H1 (cell line): ENCODE data around the gene MRAP2. TPM values are rescaled to one million over a fixed set of nuclear protein-coding genes. Genes with fewer than 3 reads are reported as not detected.

Experiments used
- CTCF ChIA-PET: fragments of 300-600 bp; sonication (Branson Sonifier 250); formaldehyde crosslinking; loops from one replicate; lab custom pipeline; 2021; ENCODE audit not compliant: partially characterized antibody; lab: Charles Lee
- POLR2A ChIA-PET: fragments of 300-600 bp; sonication (Branson Sonifier 250); formaldehyde crosslinking; loops from one replicate; lab custom pipeline; 2021; ENCODE audit warnings: inconsistent platforms; ENCODE audit not compliant: partially characterized antibody; lab: Charles Lee
- DNase-seq, 2 experiments: peaks; one replicate each; pipeline versions ENCODE4 v3.0.0 to v3.0.0-alpha.2; 2010 to 2022; ENCODE audit warnings: low spot score in 2 of 2, low read depth in 1 of 2, mixed read lengths in 1 of 2
- FAIRE-seq: peaks from 2 replicates; lab custom pipeline; 2011; peaks lifted over from hg19 to GRCh38; lab: Jason Lieb, UNC
- H2AFZ ChIP-seq: 2 replicates; pipeline ENCODE4 v1.8.1; 2012; ENCODE audit warnings: low read length, inconsistent platforms
- H2AK5ac ChIP-seq: 2 replicates; pipeline ENCODE4 v1.6.1; 2013; ENCODE audit warnings: low read depth, low read length
- H2BK120ac ChIP-seq: replicated peaks from 2 replicates; pipeline ENCODE3; 2013; ENCODE audit warnings: low read depth, low read length, inconsistent platforms
- H2BK12ac ChIP-seq: 2 replicates; pipeline ENCODE4 v1.6.1; 2013; ENCODE audit warnings: low read depth, low read length
- H2BK15ac ChIP-seq: 2 replicates; pipeline ENCODE4 v1.6.1; 2013; ENCODE audit warnings: low read length
- H2BK20ac ChIP-seq: 2 replicates; pipeline ENCODE4 v1.6.1; 2013; ENCODE audit warnings: low read length
- H2BK5ac ChIP-seq: 2 replicates; pipeline ENCODE4 v1.6.1; 2013; ENCODE audit warnings: low read depth, low read length
- H3K14ac ChIP-seq: 2 replicates; pipeline ENCODE4 v1.6.1; 2013; ENCODE audit warnings: inconsistent platforms; ENCODE audit not compliant: insufficient read length
- H3K18ac ChIP-seq: 2 replicates; pipeline ENCODE4 v1.6.1; 2013; ENCODE audit warnings: low read length; ENCODE audit errors: extremely low read depth
- H3K23ac ChIP-seq: 2 replicates; pipeline ENCODE4 v1.6.1; 2013; ENCODE audit warnings: inconsistent platforms; ENCODE audit not compliant: insufficient read length
- H3K23me2 ChIP-seq: 2 replicates; pipeline ENCODE4 v1.6.1; 2013; ENCODE audit warnings: low read depth, low read length
- H3K27ac ChIP-seq: 2 replicates; pipeline ENCODE4 v1.6.1; 2011; ENCODE audit warnings: low read depth, low read length, inconsistent platforms
- H3K27me3 ChIP-seq, 4 experiments: replicated peaks in 1 of 4; 1 replicate in 1 of 4; 2 replicates in 3 of 4; pipeline versions ENCODE4 v1.6.1 to v1.8.1; 2011 to 2013; ENCODE audit warnings: low read length in 3 of 4, mild to moderate bottlenecking in 3 of 4, inconsistent platforms in 2 of 4, mixed read lengths in 2 of 4, moderate library complexity in 1 of 4; ENCODE audit not compliant: control insufficient read depth in 3 of 4, insufficient read depth in 3 of 4; ENCODE audit errors: extremely low read depth in 1 of 4
- H3K36me3 ChIP-seq, 4 experiments: 2 replicates each; pipeline versions ENCODE4 v1.6.1 to v1.8.1; 2011 to 2013; ENCODE audit warnings: mild to moderate bottlenecking in 4 of 4, low read length in 3 of 4, moderate library complexity in 2 of 4, control low read depth in 1 of 4, inconsistent platforms in 1 of 4; ENCODE audit not compliant: insufficient read depth in 4 of 4, control insufficient read depth in 2 of 4
- H3K4ac ChIP-seq: replicated peaks from 2 replicates; pipeline ENCODE3; 2013; ENCODE audit warnings: low read length, low read depth, mixed read lengths, inconsistent platforms; ENCODE audit not compliant: insufficient read length
- H3K4me1 ChIP-seq, 4 experiments: replicated peaks in 1 of 4; 1 replicate in 1 of 4; 2 replicates in 3 of 4; pipeline versions ENCODE4 v1.6.1 to v1.8.1; 2011 to 2013; ENCODE audit warnings: low read length in 3 of 4, inconsistent platforms in 2 of 4, mixed read lengths in 1 of 4; ENCODE audit not compliant: insufficient read depth in 4 of 4, control insufficient read depth in 3 of 4
- H3K4me2 ChIP-seq, 2 experiments: 2 replicates each; pipeline versions ENCODE4 v1.6.1 to v1.8.1; 2011 to 2013; ENCODE audit warnings: low read depth in 2 of 2, low read length in 2 of 2, control low read depth in 1 of 2, inconsistent platforms in 1 of 2, mild to moderate bottlenecking in 1 of 2; ENCODE audit not compliant: insufficient read depth in 1 of 2
- H3K4me3 ChIP-seq, 4 experiments: fragments of 200-600, 300-600 bp in 1 of 4; sonication (generic), shearing (Covaris generic), sonication (Bioruptor Twin) in 1 of 4; 2 replicates each; pipeline versions ENCODE4 v1.5.1 to v1.8.1; 2011 to 2016; ENCODE audit warnings: low read length in 4 of 4, low read depth in 3 of 4, control low read depth in 2 of 4, inconsistent platforms in 2 of 4, mild to moderate bottlenecking in 2 of 4, mixed read lengths in 1 of 4, moderate library complexity in 1 of 4; ENCODE audit not compliant: insufficient read depth in 2 of 4; ENCODE audit errors: extremely low read depth in 1 of 4
- H3K56ac ChIP-seq: replicated peaks from 2 replicates; pipeline ENCODE3; 2013; ENCODE audit warnings: low read depth, mild to moderate bottlenecking, mixed read lengths, low read length, inconsistent platforms; ENCODE audit not compliant: insufficient read length
- H3K79me1 ChIP-seq: 2 replicates; pipeline ENCODE4 v1.6.1; 2013; ENCODE audit warnings: low read depth, low read length, control low read depth
- H3K79me2 ChIP-seq, 2 experiments: 2 replicates each; pipeline versions ENCODE4 v1.6.1 to v1.8.1; 2012 to 2013; ENCODE audit warnings: low read length in 2 of 2, mild to moderate bottlenecking in 2 of 2, inconsistent platforms in 1 of 2; ENCODE audit not compliant: insufficient read depth in 2 of 2, control insufficient read depth in 1 of 2
- H3K9ac ChIP-seq, 4 experiments: replicated peaks in 1 of 4; 1 replicate in 1 of 4; 2 replicates in 3 of 4; pipeline versions ENCODE4 v1.6.1 to v1.8.1; 2011 to 2013; ENCODE audit warnings: low read depth in 3 of 4, low read length in 3 of 4, control low read depth in 2 of 4, mild to moderate bottlenecking in 2 of 4, moderate library complexity in 2 of 4, inconsistent platforms in 1 of 4; ENCODE audit errors: extremely low read depth in 1 of 4
- H3K9me3 ChIP-seq, 2 experiments: 2 replicates each; pipeline versions ENCODE4 v1.6.1 to v1.8.1; 2012 to 2013; ENCODE audit warnings: mild to moderate bottlenecking in 2 of 2, moderate library complexity in 2 of 2, control low read depth in 1 of 2, inconsistent platforms in 1 of 2, low read depth in 1 of 2, low read length in 1 of 2, mixed read lengths in 1 of 2; ENCODE audit not compliant: insufficient read depth in 2 of 2
- H4K20me1 ChIP-seq, 2 experiments: replicated peaks in 1 of 2; 2 replicates each; pipeline versions ENCODE3 to v1.8.1; 2011 to 2013; ENCODE audit warnings: inconsistent platforms in 2 of 2, low read length in 2 of 2, mild to moderate bottlenecking in 1 of 2; ENCODE audit not compliant: insufficient read depth in 2 of 2, control insufficient read depth in 1 of 2
- H4K5ac ChIP-seq: 2 replicates; pipeline ENCODE4 v1.6.1; 2013; ENCODE audit warnings: low read length, low read depth, mixed read lengths, inconsistent platforms; ENCODE audit not compliant: insufficient read length
- H4K8ac ChIP-seq: 2 replicates; pipeline ENCODE4 v1.8.0; 2013; ENCODE audit warnings: mild to moderate bottlenecking, moderate library complexity, low read length, inconsistent platforms; ENCODE audit not compliant: insufficient read depth; ENCODE audit errors: extremely low read depth
- H4K91ac ChIP-seq: replicated peaks from 2 replicates; pipeline ENCODE3; 2013; ENCODE audit warnings: low read length, mixed read lengths, inconsistent platforms; ENCODE audit not compliant: insufficient read length
- CTBP2 ChIP-seq: IDR thresholded peaks from 2 replicates; pipeline ENCODE4 v1.7.0; 2011; ENCODE audit warnings: borderline replicate concordance, mild to moderate bottlenecking, moderate library complexity, mixed read lengths, low read length; ENCODE audit not compliant: insufficient read depth, insufficient read length
- POLR2AphosphoS5 ChIP-seq: IDR thresholded peaks from 2 replicates; pipeline ENCODE4 v1.6.1; 2011; ENCODE audit warnings: low read depth, low read length
- WGBS, 2 experiments: shearing (Covaris generic) in 1 of 2; methylation state at CpG; one replicate each; pipeline versions ENCODE4 v1.1.6 to v1.1.7; 2013 to 2015; ENCODE audit warnings: low lambda C conversion rate in 2 of 2, mixed read lengths in 2 of 2, inconsistent platforms in 1 of 2, low coverage in 1 of 2, missing lambda C conversion rate in 1 of 2; ENCODE audit not compliant: insufficient replicate concordance in 2 of 2, insufficient coverage in 1 of 2, insufficient read length in 1 of 2; ENCODE audit errors: extremely low coverage in 1 of 2, missing lambda C conversion rate in 1 of 2; 5-methylcytosine and 5-hydroxymethylcytosine counted together
- polyA plus RNA-seq, 7 experiments: library from polyadenylated mRNA; depleted of rRNA in 3 of 7; stranded (reverse) in 5 of 7; unstranded in 2 of 7; fragments of >200 nt in 5 of 7; fragments of 200-250 nt in 2 of 7; gene quantifications; 1 replicate in 5 of 7; 2 replicates in 1 of 7; 4 replicates in 1 of 7; pipeline versions ENCODE4 v1.2.1 to v1.2.3, GENCODE V29; 2011 to 2013; ENCODE audit warnings: missing spikeins in 2 of 7, mixed read lengths in 2 of 7
- total RNA-seq: library from RNA; stranded (reverse); fragmentation: NEBNext Ultra II Directional; extraction: Animal tissue kit (Norgen Biotek cat#: 25700); gene quantifications from 2 replicates; pipeline ENCODE4 v1.2.1, GENCODE V29; 2021

Gene MRAP2
- total and polyA plus RNA-seq, 2 of the 8 experiments (the other 6 are each of a cell fraction or from before 2014, with no cell fraction given), result 5.0 to 11.0 TPM

DNA sequence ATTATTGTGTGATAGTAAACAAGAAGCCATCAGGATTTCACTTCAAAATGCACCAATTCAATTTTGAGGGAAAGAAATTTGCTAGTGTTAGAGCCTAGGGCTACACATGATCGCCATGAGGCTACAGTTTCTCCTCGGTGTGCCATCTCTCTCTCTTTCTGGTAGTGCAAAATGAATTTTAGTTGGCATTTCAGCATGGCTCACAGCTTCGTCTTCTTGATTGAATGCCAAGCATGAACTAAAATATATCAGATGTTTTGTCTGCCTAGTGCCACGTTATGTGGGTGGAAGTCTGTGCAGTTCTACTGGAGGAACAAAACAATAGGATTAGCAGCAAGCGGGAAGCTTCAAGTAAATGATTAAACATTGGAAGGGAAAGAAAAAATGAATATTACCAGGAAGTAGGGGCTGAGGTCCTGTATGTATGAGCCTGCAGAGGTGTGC is 6.8 kb upstream of the MRAP2 start:
- H2BK20ac ChIP-seq, result no peak overlapping the region
- 0 out of 4 replicates have a peak, but pooled peaks cover 0 to 2% of the 10 kb centered on the region in 2 experiments for H3K9me3 ChIP-seq
- no peaks in the 10 kb centered on the region for H3K36me3 ChIP-seq
- no peak overlapping the region for H3K4me2 ChIP-seq
- no peak overlapping the region for H4K91ac ChIP-seq
- H3K14ac ChIP-seq, result no peak overlapping the region
- no peak overlapping the region for H3K56ac ChIP-seq
- H3K4me1 ChIP-seq, result no peaks in the 10 kb centered on the region
- no peak overlapping the region for H2BK120ac ChIP-seq
- H4K20me1 ChIP-seq, result no peaks in the 10 kb centered on the region
- no peak overlapping the region for H4K8ac ChIP-seq
- no peaks in the 10 kb centered on the region; the same call in 1 of the 2 replicates for H3K23me2 ChIP-seq
- no peak for DNase-seq
- H3K4me3 ChIP-seq, result no peak overlapping the region
- no peak overlapping the region for H4K5ac ChIP-seq
- no peak overlapping the region for H3K4ac ChIP-seq
- ChIA-PET CTCF (interaction anchor here (0.7 kb wide), 1 partner anchor 1089 kb away, joined by 3 read pairs; no protein-coding TSS in a partner anchor), POLR2A (no interaction called here)
- no peak overlapping the region for H3K18ac ChIP-seq
- H3K79me1 ChIP-seq, result no peaks in the 10 kb centered on the region
- H3K23ac ChIP-seq, result no peak overlapping the region
- H3K27ac ChIP-seq, result no peak overlapping the region
- FAIRE-seq, result no peak
- no peak overlapping the region for H3K9ac ChIP-seq
- 96% methylated on average over 5 of the region's 5 CpGs; no CpG with 5 or more reads in 1 of the 2 experiments for WGBS, 2 experiments
- H2BK5ac ChIP-seq, result no peak overlapping the region
- no peak overlapping the region for H2BK15ac ChIP-seq
- H2AK5ac ChIP-seq, result no peak overlapping the region
- peak overlapping the region; percentile 42; the same call in 1 of the 2 replicates for H2AFZ ChIP-seq
- H2BK12ac ChIP-seq, result no peak overlapping the region
- H3K27me3 ChIP-seq, result no peaks in the 10 kb centered on the region
- no peaks in the 10 kb centered on the region for H3K79me2 ChIP-seq
- TF ChIP-seq POLR2AphosphoS5, result no peak
- TF ChIP-seq CTBP2, result no peak
